Measurements from ENCODE around the gene PXN.
"Not testable (repeated sequence)": the region's sequence is repeated elsewhere in the genome, so short reads cannot be mapped to it uniquely, and the experiment has no call there.

Gene PXN

GRCh38 chr12:120239776-120240494 lies 25.6 kb downstream of the PXN start:
- no peak for DNase-seq

- no peak for DNase-seq
Measured at GRCh38 chr12:120238839-120239445, 26.6 kb downstream of the PXN start.

- DNase-seq, result no peak
Measured at GRCh38 chr12:120238217-120238616, 27.3 kb downstream of the PXN start.

GRCh38 chr12:120237360-120238171 lies 28.0 kb downstream of the PXN start:
- DNase-seq, result no peak

GRCh38 chr12:120236809-120237208 lies 28.7 kb downstream of the PXN start:
- not testable (repeated sequence) for DNase-seq

- no peak for DNase-seq
Measured at GRCh38 chr12:120235369-120236323, 29.9 kb downstream of the PXN start.

- DNase-seq, result peak; percentile 31 to 66
Measured at GRCh38 chr12:120234643-120235368, 30.7 kb downstream of the PXN start.

GRCh38 chr12:120231316-120232011 lies 34.1 kb downstream of the PXN start:
- peak; percentile 39 to 70 for DNase-seq

GRCh38 chr12:120230974-120231315 lies 34.6 kb downstream of the PXN start:
- no peak for DNase-seq

GRCh38 chr12:120230326-120230973 lies 35.1 kb downstream of the PXN start:
- no peak for DNase-seq

GRCh38 chr12:120229487-120230325 lies 35.8 kb downstream of the PXN start:
- no peak for DNase-seq

GRCh38 chr12:120229071-120229486 lies 36.5 kb downstream of the PXN start:
- DNase-seq, result no peak

GRCh38 chr12:120228291-120229070 lies 37.0 kb downstream of the PXN start:
- peak; percentile 72 to 79 for DNase-seq

GRCh38 chr12:120228041-120228290 lies 37.6 kb downstream of the PXN start:
- DNase-seq, result no peak

GRCh38 chr12:120227233-120228040 lies 38.1 kb downstream of the PXN start:
- no peak for DNase-seq

- peak; percentile 34 to 68 for DNase-seq
Measured at GRCh38 chr12:120225852-120226640, 39.5 kb downstream of the PXN start.

GRCh38 chr12:120225200-120225558 lies 40.4 kb downstream of the PXN start:
- DNase-seq, result peak in 1 of 2 experiments; percentile 75

All from NCI-H2081 (cell line).